Tibial nerve (tissue), 4 donors: Measurements from ENCODE around the gene FBXL7.

ENCODE experiments used
- EP300 ChIP-seq, 2 donors: sonication (generic); formaldehyde crosslinking; IDR thresholded peaks; one replicate each; pipeline ENCODE4 v1.6.1; 2017; ENCODE audit warnings: antibody characterized with exemption in 2 of 2, mild to moderate bottlenecking in 1 of 2
- POLR2A ChIP-seq, 2 donors: fragments of 450-650 bp; IDR thresholded peaks; one replicate each; pipeline ENCODE4 v1.6.1; 2017; ENCODE audit warnings: antibody characterized with exemption in 2 of 2, mild to moderate bottlenecking in 2 of 2, moderate library complexity in 2 of 2
- TF ChIP-seq, protein P1 (sequence below), 5 experiments: fragments of 200-600 bp in 3 of 5; fragments of 450-650 bp in 2 of 5; sonication (generic) in 3 of 5; IDR thresholded peaks; one replicate each; pipeline ENCODE4 v1.5.1; 2016 to 2019; ENCODE audit warnings: antibody characterized with exemption in 5 of 5, mild to moderate bottlenecking in 3 of 5, moderate library complexity in 2 of 5

DNA sequence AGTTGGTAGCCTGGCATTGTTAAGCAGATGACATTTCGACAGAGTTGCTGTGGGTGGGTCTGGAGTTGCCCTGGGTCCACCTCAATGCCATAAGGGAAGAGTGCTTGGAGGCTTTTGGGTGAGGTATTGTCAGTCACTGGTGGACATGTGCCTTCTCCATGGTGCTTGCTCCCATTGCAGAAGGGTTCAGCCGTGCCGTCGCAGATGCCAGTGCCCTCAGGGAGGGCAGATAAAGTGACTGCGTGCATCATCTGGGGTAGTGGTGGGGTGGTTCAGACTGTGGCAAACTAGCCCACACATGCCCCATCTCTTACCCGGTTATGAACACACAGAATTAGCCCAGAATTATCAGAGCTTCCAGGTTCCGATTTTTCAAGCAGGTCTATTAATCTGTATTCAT lies 71.6 kb downstream of the FBXL7 start:
- TF ChIP-seq, protein P1, sequence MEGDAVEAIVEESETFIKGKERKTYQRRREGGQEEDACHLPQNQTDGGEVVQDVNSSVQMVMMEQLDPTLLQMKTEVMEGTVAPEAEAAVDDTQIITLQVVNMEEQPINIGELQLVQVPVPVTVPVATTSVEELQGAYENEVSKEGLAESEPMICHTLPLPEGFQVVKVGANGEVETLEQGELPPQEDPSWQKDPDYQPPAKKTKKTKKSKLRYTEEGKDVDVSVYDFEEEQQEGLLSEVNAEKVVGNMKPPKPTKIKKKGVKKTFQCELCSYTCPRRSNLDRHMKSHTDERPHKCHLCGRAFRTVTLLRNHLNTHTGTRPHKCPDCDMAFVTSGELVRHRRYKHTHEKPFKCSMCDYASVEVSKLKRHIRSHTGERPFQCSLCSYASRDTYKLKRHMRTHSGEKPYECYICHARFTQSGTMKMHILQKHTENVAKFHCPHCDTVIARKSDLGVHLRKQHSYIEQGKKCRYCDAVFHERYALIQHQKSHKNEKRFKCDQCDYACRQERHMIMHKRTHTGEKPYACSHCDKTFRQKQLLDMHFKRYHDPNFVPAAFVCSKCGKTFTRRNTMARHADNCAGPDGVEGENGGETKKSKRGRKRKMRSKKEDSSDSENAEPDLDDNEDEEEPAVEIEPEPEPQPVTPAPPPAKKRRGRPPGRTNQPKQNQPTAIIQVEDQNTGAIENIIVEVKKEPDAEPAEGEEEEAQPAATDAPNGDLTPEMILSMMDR (IDR thresholded peaks at IDR 0.05) = no peak
- TF ChIP-seq POLR2A (IDR thresholded peaks at IDR 0.05) (no peak), EP300 (IDR thresholded peaks at IDR 0.05) (no peak)
